Ascending aorta (tissue), 2 donors: ENCODE measurements around the gene MCC. TPM values are rescaled to one million over a fixed set of nuclear protein-coding genes. Genes with fewer than 3 reads are reported as not detected.

Source experiments
- DNase-seq, 2 donors: peaks; one replicate each; pipeline ENCODE4 v3.0.0-alpha.2; 2019; ENCODE audit warnings: low spot score in 2 of 2
- H3K27ac ChIP-seq, 2 donors: fragments of 200-600 bp; sonication (generic); one replicate each; pipeline ENCODE4 v1.5.1; 2016 to 2017; ENCODE audit warnings: mild to moderate bottlenecking in 1 of 2
- H3K27me3 ChIP-seq: fragments of 200-600 bp; sonication (generic); one replicate; pipeline ENCODE4 v1.5.1; 2017
- H3K36me3 ChIP-seq, 2 donors: fragments of 200-600 bp; sonication (generic); one replicate each; pipeline ENCODE4 v1.5.1; 2016
- H3K4me1 ChIP-seq, 2 donors: fragments of 200-600 bp; sonication (generic); one replicate each; pipeline ENCODE4 v1.5.1; 2016 to 2017; ENCODE audit warnings: mild to moderate bottlenecking in 1 of 2
- H3K4me3 ChIP-seq, 2 donors: fragments of 200-600 bp; sonication (generic); one replicate each; pipeline ENCODE4 v1.5.1; 2016 to 2017; ENCODE audit warnings: mild to moderate bottlenecking in 1 of 2
- H3K9me3 ChIP-seq, 2 donors: fragments of 200-600 bp; sonication (generic); one replicate each; pipeline ENCODE4 v1.5.1; 2016
- intact Hi-C: fragments of 100-400 bp; cut with DNase I; formaldehyde crosslinking; loops from one replicate; pipeline ENCODE4 v1.15.1; 2023
- total RNA-seq: library from RNA; depleted of rRNA; stranded (reverse); fragments of >200 nt; gene quantifications from one replicate; pipeline ENCODE4 v1.1.0, GENCODE V29; 2016
- TF ChIP-seq, protein P1 (sequence below), 3 experiments: fragments of 200-600 bp in 2 of 3; fragments of 450-650 bp in 1 of 3; sonication (generic) in 2 of 3; IDR thresholded peaks; one replicate each; pipeline ENCODE4 v1.5.1; 2016 to 2019; ENCODE audit warnings: antibody characterized with exemption in 3 of 3, mild to moderate bottlenecking in 1 of 3, moderate library complexity in 1 of 3

Gene MCC
- total RNA-seq, 1 donor from 2014 or later: 67.9 TPM

DNA sequence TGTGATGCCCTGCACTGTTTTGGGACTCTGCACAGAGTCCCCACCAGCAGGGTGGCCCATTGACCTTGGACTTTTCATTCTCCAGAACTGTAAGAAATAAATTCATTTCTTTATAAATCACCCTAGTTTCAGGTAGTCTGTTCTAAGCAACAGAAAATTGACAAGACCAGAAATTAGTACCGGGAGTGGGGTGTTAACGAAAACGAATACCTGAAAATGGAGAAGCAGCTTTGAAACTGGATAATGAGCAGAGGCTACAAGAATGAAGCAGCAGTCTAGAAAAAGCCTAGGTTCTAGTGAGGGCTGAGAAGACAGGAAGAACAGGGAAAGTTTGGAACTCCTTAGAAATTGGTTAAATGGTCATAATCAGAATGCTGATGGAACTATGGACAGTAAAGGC is 2.1 kb upstream of the MCC start:
- no peaks in the 10 kb centered on the region for H3K9me3 ChIP-seq
- H3K27me3 ChIP-seq: no peaks in the 10 kb centered on the region
- no peak for DNase-seq
- peaks cover 3 to 8% of the 10 kb centered on the region in 2 donors for H3K4me1 ChIP-seq
- TF ChIP-seq, protein P1, sequence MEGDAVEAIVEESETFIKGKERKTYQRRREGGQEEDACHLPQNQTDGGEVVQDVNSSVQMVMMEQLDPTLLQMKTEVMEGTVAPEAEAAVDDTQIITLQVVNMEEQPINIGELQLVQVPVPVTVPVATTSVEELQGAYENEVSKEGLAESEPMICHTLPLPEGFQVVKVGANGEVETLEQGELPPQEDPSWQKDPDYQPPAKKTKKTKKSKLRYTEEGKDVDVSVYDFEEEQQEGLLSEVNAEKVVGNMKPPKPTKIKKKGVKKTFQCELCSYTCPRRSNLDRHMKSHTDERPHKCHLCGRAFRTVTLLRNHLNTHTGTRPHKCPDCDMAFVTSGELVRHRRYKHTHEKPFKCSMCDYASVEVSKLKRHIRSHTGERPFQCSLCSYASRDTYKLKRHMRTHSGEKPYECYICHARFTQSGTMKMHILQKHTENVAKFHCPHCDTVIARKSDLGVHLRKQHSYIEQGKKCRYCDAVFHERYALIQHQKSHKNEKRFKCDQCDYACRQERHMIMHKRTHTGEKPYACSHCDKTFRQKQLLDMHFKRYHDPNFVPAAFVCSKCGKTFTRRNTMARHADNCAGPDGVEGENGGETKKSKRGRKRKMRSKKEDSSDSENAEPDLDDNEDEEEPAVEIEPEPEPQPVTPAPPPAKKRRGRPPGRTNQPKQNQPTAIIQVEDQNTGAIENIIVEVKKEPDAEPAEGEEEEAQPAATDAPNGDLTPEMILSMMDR (IDR thresholded peaks at IDR 0.05): no peak
- intact Hi-C loops: no loop called here
- H3K4me3 ChIP-seq: no peak overlapping the region
- H3K27ac ChIP-seq: no peak overlapping the region
- H3K36me3 ChIP-seq: no peaks in the 10 kb centered on the region

DNA sequence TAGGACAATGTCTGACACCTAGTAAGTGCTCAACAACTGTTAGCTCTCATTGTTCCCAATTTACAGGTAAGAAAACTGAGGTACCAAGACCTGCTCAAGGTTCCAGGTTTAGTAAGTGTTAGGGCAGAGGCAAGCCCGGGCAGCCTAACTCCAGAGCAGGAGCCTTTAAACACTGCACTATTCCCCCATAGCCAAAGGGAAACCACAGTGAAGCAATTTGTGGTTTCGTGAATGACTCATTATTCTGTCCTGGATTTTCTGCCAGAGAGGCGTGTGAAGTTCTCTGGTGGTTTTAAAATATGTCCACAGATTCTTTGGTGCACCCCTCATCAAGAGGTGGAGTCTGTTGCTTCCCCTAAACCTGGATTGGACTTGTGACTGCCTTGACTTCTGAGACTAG is 1.0 kb upstream of the MCC start:
- no peaks in the 10 kb centered on the region for H3K9me3 ChIP-seq
- peak overlapping the region in 1 of 2 donors; percentile 31 for H3K27ac ChIP-seq
- TF ChIP-seq, protein P1 (IDR thresholded peaks at IDR 0.05): no peak
- peak in 1 of 2 donors; percentile 72 for DNase-seq
- intact Hi-C loops: loop anchor here (10.0 kb wide), 1 partner anchor 194 kb away; no protein-coding TSS in a partner anchor
- no peaks in the 10 kb centered on the region for H3K36me3 ChIP-seq
- no peaks in the 10 kb centered on the region for H3K27me3 ChIP-seq
- H3K4me3 ChIP-seq: peak overlapping the region; percentile 55 to 69
- peaks cover 3 to 8% of the 10 kb centered on the region in 2 donors for H3K4me1 ChIP-seq

DNA sequence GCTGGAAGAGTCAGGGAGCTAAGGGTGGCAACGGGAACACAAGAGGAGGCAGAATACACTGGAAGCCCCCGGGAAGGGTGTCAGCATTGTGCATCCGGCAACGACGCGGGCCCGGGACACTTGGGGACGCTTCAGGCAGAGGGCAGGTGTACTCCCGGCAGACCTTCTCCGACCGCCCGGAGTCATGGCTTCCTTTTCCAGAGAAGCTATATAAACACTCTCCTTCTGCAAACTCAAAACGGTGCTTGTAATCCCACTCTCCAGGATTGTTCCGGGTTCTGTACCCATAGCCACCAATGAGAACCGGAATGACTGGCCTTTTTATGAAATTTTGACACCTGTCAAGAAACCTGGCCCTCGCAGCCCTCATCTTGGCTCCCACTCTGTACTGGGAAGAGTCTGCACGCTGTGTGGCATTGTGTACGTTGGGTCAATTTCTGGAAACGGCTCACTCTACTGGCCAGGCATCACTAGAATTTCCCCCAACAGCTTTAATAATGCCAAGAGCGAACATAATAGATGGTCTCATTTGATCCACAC is 462 bp upstream of the MCC start:
- Histone ChIP-seq H3K4me1 (peaks cover 3 to 8% of the 10 kb centered on the region in 2 donors), H3K27me3 (no peaks in the 10 kb centered on the region), H3K9me3 (no peaks in the 10 kb centered on the region), H3K27ac (peak overlapping the region in 1 of 2 donors; percentile 31), H3K36me3 (no peaks in the 10 kb centered on the region), H3K4me3 (peak overlapping the region; percentile 55 to 69)
- DNase-seq: no peak
- TF ChIP-seq, protein P1 (IDR thresholded peaks at IDR 0.05): no peak
- intact Hi-C loops: loop anchor here (1.0 to 10.0 kb wide), 2 partner anchors 25 to 194 kb away; partner anchors contain the start of gene YTHDC2

DNA sequence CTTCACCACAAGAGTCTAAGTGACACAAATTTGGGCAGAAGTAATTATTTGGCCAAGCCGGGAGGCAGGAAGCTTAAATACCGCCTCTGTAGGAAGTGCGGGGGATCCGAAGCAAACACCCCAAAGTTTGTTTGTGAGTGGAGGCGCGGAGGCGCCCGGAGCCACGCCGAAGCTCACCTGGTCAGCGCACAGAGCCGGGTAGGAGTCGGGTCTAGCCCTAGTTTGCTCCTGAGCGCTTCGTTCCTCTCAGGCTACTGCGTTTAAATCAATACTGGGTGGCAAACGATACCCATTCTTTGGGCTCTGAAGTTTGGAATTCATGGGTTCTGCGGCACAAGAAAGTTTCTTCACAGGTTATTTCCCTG is 855 bp downstream of the MCC start:
- TF ChIP-seq, protein P1 (IDR thresholded peaks at IDR 0.05): no peak
- H3K4me1 ChIP-seq: peaks cover 3 to 8% of the 10 kb centered on the region in 2 donors
- H3K27me3 ChIP-seq: no peaks in the 10 kb centered on the region
- peak overlapping the region; percentile 55 to 69 for H3K4me3 ChIP-seq
- H3K27ac ChIP-seq: no peak overlapping the region
- DNase-seq: no peak
- intact Hi-C loops: loop anchor here (10.0 kb wide), 1 partner anchor 193 kb away; no protein-coding TSS in a partner anchor
- no peaks in the 10 kb centered on the region for H3K9me3 ChIP-seq
- no peaks in the 10 kb centered on the region for H3K36me3 ChIP-seq

DNA sequence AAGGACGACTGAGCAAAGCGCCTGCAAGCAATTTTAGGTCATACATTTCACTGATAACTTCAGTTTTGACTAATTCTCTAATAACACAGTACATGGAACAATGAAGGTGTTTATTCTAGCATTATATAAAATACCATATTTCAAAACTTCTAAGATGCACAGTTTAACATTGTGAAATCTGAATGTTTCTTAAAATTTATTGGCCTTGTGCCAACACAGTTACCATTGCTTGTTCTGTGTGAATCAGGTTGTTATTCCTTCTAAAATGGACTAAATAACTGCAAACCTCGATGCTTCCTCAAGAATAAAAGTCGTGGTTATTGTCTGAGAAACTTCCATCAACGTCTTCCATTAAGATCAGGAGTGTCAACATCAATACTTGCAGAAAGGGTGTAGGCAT is 8.0 kb downstream of the MCC start:
- TF ChIP-seq, protein P1 (IDR thresholded peaks at IDR 0.05): no peak
- no peaks in the 10 kb centered on the region for H3K27me3 ChIP-seq
- H3K36me3 ChIP-seq: no peaks in the 10 kb centered on the region
- H3K27ac ChIP-seq: no peak overlapping the region
- H3K4me1 ChIP-seq: no peaks in the 10 kb centered on the region
- DNase-seq: no peak
- intact Hi-C loops: loop anchor here (10.0 kb wide), 1 partner anchor 185 kb away; no protein-coding TSS in a partner anchor
- no peaks in the 10 kb centered on the region for H3K9me3 ChIP-seq
- H3K4me3 ChIP-seq: no peak overlapping the region
